Uterus (tissue), 2 donors: ENCODE data around the gene ACAP2.

Experiments used
- CTCF ChIP-seq, 4 experiments: fragments of 200-600 bp in 2 of 4; fragments of 450-650 bp in 2 of 4; sonication (generic) in 2 of 4; IDR thresholded peaks; one replicate each; pipeline ENCODE4 v1.5.1; 2016 to 2019; ENCODE audit warnings: antibody characterized with exemption in 4 of 4, mild to moderate bottlenecking in 2 of 4, moderate library complexity in 1 of 4
- POLR2A ChIP-seq, 2 donors: fragments of 450-650 bp; IDR thresholded peaks; one replicate each; pipeline ENCODE4 v1.6.1; 2016; ENCODE audit warnings: antibody characterized with exemption in 2 of 2, mild to moderate bottlenecking in 1 of 2, moderate library complexity in 1 of 2

- TF ChIP-seq CTCF (IDR thresholded peaks at IDR 0.05) (no peak), POLR2A (IDR thresholded peaks at IDR 0.05) (no peak)
Measured at GRCh38 chr3:195356151-195357086, 86.4 kb downstream of the ACAP2 start.
